ENCODE results near the gene ARL6IP5. TPM values are rescaled to one million over a fixed set of nuclear protein-coding genes. Genes with fewer than 3 reads are reported as not detected.

ARL6IP5 gene
- total RNA-seq, 1 experiment from 2014 or later, result 16.9 TPM

DNA sequence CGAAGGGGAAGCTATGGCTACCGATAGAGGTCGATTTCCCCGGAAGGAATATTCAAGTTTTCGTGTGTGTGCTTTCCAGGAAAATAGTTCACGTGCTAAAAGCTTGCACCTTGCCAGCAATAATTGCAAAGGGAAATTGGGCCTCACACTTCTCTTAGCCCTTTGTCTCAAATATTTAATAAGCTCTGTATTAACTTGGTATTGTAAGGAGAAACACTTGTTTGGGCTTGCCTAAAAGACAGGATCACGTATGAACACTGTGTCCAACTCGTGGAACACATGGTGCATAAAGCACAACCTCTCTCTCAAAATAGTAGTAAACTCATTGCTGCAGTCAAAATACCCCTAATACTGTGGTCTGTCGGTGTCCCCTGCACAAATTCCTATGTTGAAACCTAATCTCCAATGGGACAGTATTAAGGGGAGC is 32.3 kb upstream of the ARL6IP5 start:
- no peak overlapping the region for H4K8ac ChIP-seq (replicated peaks; ENCODE audit: insufficient read length, low read depth, low read length)
- no peak overlapping the region for H3K23ac ChIP-seq (ENCODE audit: insufficient read length, low read depth, low read length)
- H2AK5ac ChIP-seq (ENCODE audit: insufficient read length, low read length), result no peak overlapping the region
- H3K27me3 ChIP-seq (ENCODE audit: insufficient read depth, low read length), result no peaks in the 10 kb centered on the region
- peak overlapping the region; percentile 95 for H3K4me2 ChIP-seq (ENCODE audit: insufficient read depth, insufficient read length, low read length)
- no peak overlapping the region for H4K5ac ChIP-seq (ENCODE audit: insufficient read length, low read depth, low read length)
- peak overlapping the region; percentile 26 for H2AFZ ChIP-seq (ENCODE audit: low read length)
- H3K27ac Mint-ChIP-seq, result peak overlapping the region; percentile 94 to 97 (median 95)
- no peaks in the 10 kb centered on the region for H3K9me3 Mint-ChIP-seq
- no peak overlapping the region for H3K14ac ChIP-seq (ENCODE audit: insufficient read depth, low read length)
- peak overlapping the region; percentile 65 for H3K9ac ChIP-seq (ENCODE audit: extremely low read depth, insufficient read length, low read length)
- H3T11ph ChIP-seq (ENCODE audit: low read length), result no peak overlapping the region
- H3K4me1 Mint-ChIP-seq, result peaks cover 11% of the 10 kb centered on the region in 2 experiments
- peaks cover 8 to 29% (median 29%) of the 10 kb centered on the region in 3 experiments; a peak in 6 of 7 replicates for H3K36me3 Mint-ChIP-seq (ENCODE audit: insufficient read depth in 1 of 3, low read depth in 3 of 3)
- no peak overlapping the region for H3K4ac ChIP-seq (ENCODE audit: low read depth, low read length)
- no peak overlapping the region for H2BK12ac ChIP-seq (ENCODE audit: insufficient read length, low read depth, low read length)
- no peak overlapping the region for H2BK15ac ChIP-seq (ENCODE audit: low read depth, low read length)
- no peak overlapping the region for H2BK120ac ChIP-seq (ENCODE audit: low read depth, low read length, poor library complexity, severe bottlenecking)
- no peak overlapping the region for H2BK5ac ChIP-seq (ENCODE audit: insufficient read length, low read length)
- no CpG with 5 or more reads among the region's 9 CpGs for WGBS (ENCODE audit: extremely low coverage, insufficient read length, low lambda C conversion rate)
- H3K56ac ChIP-seq (ENCODE audit: insufficient read length, low read depth, low read length), result no peak overlapping the region
- H3K27me3 Mint-ChIP-seq (ENCODE audit: low read depth), result no peaks in the 10 kb centered on the region; the same call in 1 of the 2 replicates
- H3K79me2 ChIP-seq (ENCODE audit: insufficient read depth, low read length), result peaks cover 5% of the 10 kb centered on the region; the same call in 1 of the 2 replicates
- peaks cover 4% of the 10 kb centered on the region for H3K79me1 ChIP-seq (ENCODE audit: insufficient read depth, low read depth, low read length, poor library complexity, severe bottlenecking)
- DNase-seq, result no peak
- TF ChIP-seq CTCF (conservative IDR thresholded peaks at IDR 0.05), result no peak
- H3K23me2 ChIP-seq (ENCODE audit: insufficient read length, low read depth, low read length, poor library complexity, severe bottlenecking), result peaks cover 4% of the 10 kb centered on the region
- H3K18ac ChIP-seq (ENCODE audit: insufficient read length, low read depth, low read length), result peak overlapping the region; percentile 76
- H4K20me1 ChIP-seq (ENCODE audit: control insufficient read depth, insufficient read depth, insufficient read length), result no peaks in the 10 kb centered on the region
- H3K27ac ChIP-seq (ENCODE audit: insufficient read length, low read depth, low read length), result peak overlapping the region; percentile 9
- H3K9me3 ChIP-seq (ENCODE audit: control insufficient read depth, low read depth, low read length), result no peaks in the 10 kb centered on the region
- H3K4me1 ChIP-seq (ENCODE audit: insufficient read depth, low read length), result peaks cover 4% of the 10 kb centered on the region; the same call in 1 of the 2 replicates
- H2BK20ac ChIP-seq (ENCODE audit: low read depth, low read length, poor library complexity, severe bottlenecking), result no peak overlapping the region
- peak overlapping the region; percentile 97 for H3K4me3 Mint-ChIP-seq
- no peak overlapping the region for H4K91ac ChIP-seq (ENCODE audit: insufficient read length, low read depth, low read length)

Measured in H9 (cell line).